Right ventricle myocardium inferior (tissue), 1 donor: ENCODE data around the gene SPSB1. TPM values are rescaled to one million over a fixed set of nuclear protein-coding genes. Genes with fewer than 3 reads are reported as not detected.

Experiments
- ATAC-seq: fragments of 200-7000 bp; cut with Tn5 transposase; one replicate; pipeline ENCODE4 v1.9.1; 2020; ENCODE audit warnings: mild to moderate bottlenecking, moderate library complexity
- DNase-seq: peaks from one replicate; pipeline ENCODE4 v3.0.0; 2021; ENCODE audit errors: missing footprints
- intact Hi-C: fragments of 100-400 bp; cut with DNase I; formaldehyde crosslinking; loops from one replicate; pipeline ENCODE4 v1.11.0; 2022
- total RNA-seq: library from RNA; stranded (reverse); fragmentation: NEBNext Ultra II Directional; extraction: Animal tissue kit (Norgen Biotek cat#: 25700); gene quantifications from one replicate; pipeline ENCODE4 v1.2.1, GENCODE V29; 2021
- donor health status: DM: no; HTN: yes; CAD: no; lungs with severe emphysema.

Gene SPSB1
- total RNA-seq, 1 donor from 2014 or later = 16.5 TPM

DNA sequence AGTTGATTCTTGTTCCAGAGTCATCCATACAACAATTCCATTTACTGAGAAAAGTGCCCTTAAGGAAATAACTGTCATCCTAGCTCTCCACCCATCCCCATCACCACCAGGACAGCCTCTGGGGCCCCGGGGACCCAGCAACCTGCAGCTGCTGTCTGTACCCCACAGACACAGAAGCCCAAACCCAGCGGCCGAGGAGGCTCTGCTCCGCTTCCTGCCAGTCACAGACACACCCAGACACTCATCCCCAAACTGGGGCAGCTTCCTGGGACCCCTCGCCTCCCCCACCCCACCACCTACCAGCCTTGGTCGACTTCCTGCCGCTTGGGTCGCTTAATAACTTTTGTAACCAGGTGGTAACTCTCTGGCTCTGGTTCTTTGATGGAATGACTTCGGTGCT lies 125.0 kb downstream of the SPSB1 start:
- intact Hi-C loops = no loop called here
- no peak for DNase-seq
- ATAC-seq = no peak

DNA sequence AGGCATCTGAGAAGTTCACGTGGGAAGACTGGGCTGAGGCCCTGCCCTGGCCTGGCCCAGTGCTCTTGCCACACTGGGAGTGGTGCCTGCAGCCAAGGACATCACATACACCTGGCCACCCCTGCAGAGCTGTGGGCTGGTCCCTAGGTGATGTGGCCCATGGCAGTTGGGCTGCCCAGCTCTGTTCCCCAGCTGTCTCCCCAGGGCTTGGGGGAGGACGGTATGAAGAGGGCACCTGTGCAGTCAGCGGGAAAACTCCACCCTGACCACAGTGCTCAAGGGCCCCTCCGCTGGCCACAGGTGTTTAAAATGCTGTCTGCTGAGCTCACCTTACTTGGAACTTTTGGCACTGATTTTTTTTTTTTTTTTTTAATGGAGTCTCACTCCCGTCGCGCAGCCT lies 126.2 kb downstream of the SPSB1 start:
- ATAC-seq (no peak), DNase-seq (no peak)
- intact Hi-C loops = no loop called here

Other genes starting within 250 kb of the SPSB1 start
- 3.6 TPM for gene SLC2A5, start 223.3 kb upstream of the SPSB1 start, total RNA-seq
- 49.0 TPM for gene GPR157, start 163.8 kb upstream of the SPSB1 start, total RNA-seq
- 18.7 TPM for gene H6PD, start 58.1 kb upstream of the SPSB1 start, total RNA-seq
- gene SLC25A33, start 246.6 kb downstream of the SPSB1 start, total RNA-seq = 5.7 TPM